ENCODE measurements around the gene IDE. TPM values are rescaled to one million over a fixed set of nuclear protein-coding genes. Genes with fewer than 3 reads are reported as not detected.
"Not testable (repeated sequence)": the region's sequence is repeated elsewhere in the genome, so short reads cannot be mapped to it uniquely, and the experiment has no call there.

Gene IDE
- total and polyA plus RNA-seq, 2 of the 4 experiments (the other 2 are of a cell fraction), result 9.3 to 27.4 TPM

GRCh38 chr10:92436065-92436464, 137.8 kb downstream of the IDE start:
- H3K36me3 ChIP-seq (ENCODE audit: control insufficient read depth, insufficient read depth, low read length); BruUV-seq (replicated peaks); H4K8ac ChIP-seq (ENCODE audit: low read depth in 2 of 2, low read length in 2 of 2); H4K91ac ChIP-seq (ENCODE audit: insufficient read depth, low read depth, low read length); H3K56ac ChIP-seq (ENCODE audit: extremely low read depth, insufficient read depth, low read length); H3K4me3 ChIP-seq (ENCODE audit: insufficient read depth, low read depth, low read length); H2BK15ac ChIP-seq (ENCODE audit: low read depth, low read length); H3K27me3 ChIP-seq (ENCODE audit: control insufficient read depth, insufficient read depth, low read length); H2AK9ac ChIP-seq (replicated peaks; ENCODE audit: low read depth, low read length, poor library complexity); H2BK20ac ChIP-seq (ENCODE audit: low read depth, low read length); dilution Hi-C loops (cut with HindIII; ENCODE audit: low sequenced_read_pairs, unreplicated experiment); H3K4me2 ChIP-seq (ENCODE audit: low read depth, low read length); DNase-seq; H3K9me1 ChIP-seq (ENCODE audit: insufficient read depth, low read length); H3K79me1 ChIP-seq (ENCODE audit: low read depth in 1 of 2, low read length in 2 of 2); H3K23ac ChIP-seq (ENCODE audit: low read depth, low read length); H3K14ac ChIP-seq (replicated peaks; ENCODE audit: low read depth, low read length); H2BK120ac ChIP-seq (ENCODE audit: low read depth, low read length); H3K18ac ChIP-seq (ENCODE audit: low read depth, low read length); H3K27ac ChIP-seq (ENCODE audit: insufficient read depth, low read length); H3K9ac ChIP-seq (ENCODE audit: low read depth, low read length); H3K4ac ChIP-seq (ENCODE audit: low read depth, low read length); H4K5ac ChIP-seq (ENCODE audit: low read depth, low read length); in situ Hi-C loops (cut with MboI; ENCODE audit: low sequenced_read_pairs); H2AK5ac ChIP-seq (ENCODE audit: low read depth, low read length); H3K9me3 ChIP-seq (ENCODE audit: control insufficient read depth, insufficient read depth, low read length); POLR2A ChIA-PET (ENCODE audit: unreplicated experiment); H2AFZ ChIP-seq (replicated peaks; ENCODE audit: low read length, poor library complexity); H3K4me1 ChIP-seq (ENCODE audit: control insufficient read depth, insufficient read depth, low read length); H2BK5ac ChIP-seq (ENCODE audit: low read depth, low read length, poor library complexity, severe bottlenecking); H4K20me1 ChIP-seq (ENCODE audit: insufficient read depth, low read length): not testable (repeated sequence)
- WGBS, 2 experiments (ENCODE audit: extremely low coverage in 2 of 2, insufficient read length in 1 of 2), result no CpG with 5 or more reads among the region's 5 CpGs
- CTCF ChIA-PET, result interaction anchor here (0.6 to 1.1 kb wide), 5 partner anchors 15 to 1090 kb away, joined by 3 to 9 read pairs (median 3); no protein-coding TSS in a partner anchor
- peak; percentile 56; the same call in 1 of the 2 replicates for ATAC-seq (ENCODE audit: low read depth)
- intact Hi-C loops (cut with micrococcal nuclease), result loop anchor here (10.0 kb wide), 1 partner anchor 471 kb away; no protein-coding TSS in a partner anchor
- TF ChIP-seq CEBPB (IDR thresholded peaks at IDR 0.05; ENCODE audit: low read depth, low read length), result peak; percentile 36; the same call in 1 of the 2 replicates
